GM23338 (cell line): Measurements from ENCODE around the gene SCG2. TPM values are rescaled to one million over a fixed set of nuclear protein-coding genes. Genes with fewer than 3 reads are reported as not detected.

Experiments
- ATAC-seq: fragments of 200-7000 bp; cut with Tn5 transposase; 3 replicates; pipeline ENCODE4 v1.9.1; 2020
- DNase-seq: peaks from one replicate; pipeline ENCODE4 v3.0.0-alpha.2; 2015; ENCODE audit warnings: low spot score
- H2AFZ ChIP-seq: fragments of 200-600 bp; sonication (generic); 2 replicates; pipeline ENCODE4 v1.8.0; 2016; ENCODE audit warnings: antibody characterized with exemption, mild to moderate bottlenecking, moderate library complexity
- H3F3A ChIP-seq: fragments of 200-600 bp; sonication (generic); replicated peaks from 2 replicates; pipeline ENCODE4 v1.8.0; 2017; ENCODE audit warnings: antibody characterized with exemption, mixed run types, low read depth
- H3K27ac ChIP-seq: fragments of 200-600 bp; sonication (generic); 2 replicates; pipeline ENCODE4 v1.6.1; 2016; ENCODE audit warnings: low read depth
- H3K27me3 ChIP-seq: fragments of 200-600 bp; sonication (generic); 2 replicates; pipeline ENCODE4 v1.8.0; 2016; ENCODE audit warnings: mild to moderate bottlenecking, mixed run types, moderate library complexity; ENCODE audit not compliant: insufficient read depth
- H3K36me3 ChIP-seq: fragments of 200-600 bp; sonication (generic); 2 replicates; pipeline ENCODE4 v1.8.0; 2016; ENCODE audit warnings: mild to moderate bottlenecking; ENCODE audit not compliant: insufficient read depth
- H3K4me1 ChIP-seq: fragments of 200-600 bp; sonication (generic); 2 replicates; pipeline ENCODE4 v1.8.0; 2016; ENCODE audit warnings: mild to moderate bottlenecking, moderate library complexity; ENCODE audit not compliant: insufficient read depth
- H3K4me2 ChIP-seq: fragments of 200-600 bp; sonication (generic); 2 replicates; pipeline ENCODE4 v1.7.1; 2017; ENCODE audit warnings: mixed run types
- H3K4me3 ChIP-seq: fragments of 200-600 bp; sonication (generic); 2 replicates; pipeline ENCODE4 v1.6.1; 2016; ENCODE audit warnings: mixed run types
- H3K79me2 ChIP-seq: fragments of 200-600 bp; sonication (generic); replicated peaks from 2 replicates; pipeline ENCODE4 v1.8.0; 2017; ENCODE audit warnings: mild to moderate bottlenecking; ENCODE audit not compliant: insufficient read depth
- H3K9me2 ChIP-seq: fragments of 200-600 bp; sonication (generic); 2 replicates; pipeline ENCODE4 v1.8.0; 2017; ENCODE audit not compliant: insufficient read depth
- H4K20me1 ChIP-seq: fragments of 200-600 bp; sonication (generic); replicated peaks from 2 replicates; pipeline ENCODE4 v1.8.0; 2017; ENCODE audit warnings: mild to moderate bottlenecking; ENCODE audit not compliant: insufficient read depth
- H3K27ac Mint-ChIP-seq: 2 replicates; pipeline ENCODE4 v1.8.0; 2020; ENCODE audit warnings: inconsistent platforms, mild to moderate bottlenecking, moderate library complexity, mixed read lengths
- H3K27me3 Mint-ChIP-seq: 3 replicates; pipeline ENCODE4 v1.8.0; 2022; ENCODE audit warnings: low read depth, mild to moderate bottlenecking, moderate library complexity, mixed read lengths, inconsistent platforms; ENCODE audit not compliant: insufficient read depth, poor library complexity
- H3K36me3 Mint-ChIP-seq: 3 replicates; pipeline ENCODE4 v1.8.0; 2021; ENCODE audit warnings: low read depth, mild to moderate bottlenecking, inconsistent platforms, moderate library complexity, mixed read lengths
- H3K4me1 Mint-ChIP-seq: 3 replicates; pipeline ENCODE4 v1.8.0; 2020; ENCODE audit warnings: mild to moderate bottlenecking, inconsistent platforms, mixed read lengths
- H3K4me3 Mint-ChIP-seq: 3 replicates; pipeline ENCODE4 v1.8.0; 2021; ENCODE audit warnings: moderate library complexity, mild to moderate bottlenecking, inconsistent platforms, mixed read lengths
- H3K9me3 Mint-ChIP-seq: 3 replicates; pipeline ENCODE4 v1.8.0; 2020; ENCODE audit warnings: moderate library complexity, mild to moderate bottlenecking, inconsistent platforms, mixed read lengths
- CREB1 ChIP-seq: fragments of 250-450 bp; sonication (Bioruptor Pico); IDR thresholded peaks from 2 replicates; pipeline ENCODE4 v1.5.0; 2020; ENCODE audit warnings: low read depth, mild to moderate bottlenecking, moderate library complexity
- EZH2 ChIP-seq: fragments of 200-600 bp; sonication (generic); IDR thresholded peaks from one replicate; pipeline ENCODE4 v1.8.0; 2017; ENCODE audit warnings: antibody characterized with exemption, mild to moderate bottlenecking, low read depth; ENCODE audit not compliant: unreplicated experiment
- EZH2phosphoT487 ChIP-seq: fragments of 200-600 bp; sonication (generic); IDR thresholded peaks from one replicate; pipeline ENCODE4 v1.8.1; 2018; ENCODE audit warnings: antibody characterized with exemption; ENCODE audit not compliant: unreplicated experiment
- JUNB ChIP-seq: IDR thresholded peaks from one replicate; pipeline ENCODE4 v1.6.1; 2016; ENCODE audit warnings: antibody characterized with exemption; ENCODE audit not compliant: unreplicated experiment
- NANOG ChIP-seq: IDR thresholded peaks from 2 replicates; pipeline ENCODE4 v1.6.1; 2016; ENCODE audit warnings: antibody characterized with exemption, borderline replicate concordance
- POLR2AphosphoS5 ChIP-seq: IDR thresholded peaks from 2 replicates; pipeline ENCODE4 v1.6.1; 2016; ENCODE audit warnings: antibody characterized with exemption, low read depth
- REST ChIP-seq: IDR thresholded peaks from one replicate; pipeline ENCODE4 v1.6.1; 2018; ENCODE audit warnings: antibody characterized with exemption; ENCODE audit not compliant: unreplicated experiment
- STAT1 ChIP-seq: IDR thresholded peaks from one replicate; pipeline ENCODE4 v1.6.1; 2016; ENCODE audit warnings: antibody characterized with exemption; ENCODE audit not compliant: unreplicated experiment
- ZNF114 ChIP-seq: fragments of 250-450 bp; sonication (Bioruptor Pico); IDR thresholded peaks from 2 replicates; pipeline ENCODE4 v1.5.0; 2020; ENCODE audit warnings: mild to moderate bottlenecking, moderate library complexity
- ZNF331 ChIP-seq: fragments of 250-450 bp; sonication (Bioruptor Pico); IDR thresholded peaks from 2 replicates; pipeline ENCODE4 v1.5.0; 2020; ENCODE audit warnings: low read depth, mild to moderate bottlenecking, moderate library complexity
- polyA plus RNA-seq: library from polyadenylated mRNA; unstranded; fragments of >200 nt; fragmentation: Nextera tagmentation; extraction: Ambion mirVana; gene quantifications from 2 replicates; pipeline ENCODE4 v1.2.1, GENCODE V29; 2016
- total RNA-seq: library from RNA; depleted of rRNA; stranded (reverse); fragments of >200 nt; shearing (Covaris generic); gene quantifications from 2 replicates; pipeline ENCODE4 v1.2.3, GENCODE V29; 2014
- TF ChIP-seq, protein P1 (sequence below): IDR thresholded peaks from 2 replicates; pipeline ENCODE4 v1.6.1; 2016; ENCODE audit warnings: antibody characterized with exemption
- TF ChIP-seq, protein P2 (sequence below): fragments of 250-450 bp; sonication (Bioruptor Pico); IDR thresholded peaks from 2 replicates; pipeline ENCODE4 v1.5.0; 2020; ENCODE audit warnings: mild to moderate bottlenecking, moderate library complexity
- TF ChIP-seq, protein P3 (sequence below), 2 experiments: fragments of 200-600 bp in 1 of 2; sonication (generic) in 1 of 2; conservative IDR thresholded peaks; 2 replicates each; pipeline versions ENCODE4 v1.5.1 to v1.6.1; 2016 to 2017; ENCODE audit warnings: antibody characterized with exemption in 2 of 2, low read depth in 2 of 2, mild to moderate bottlenecking in 2 of 2, moderate library complexity in 1 of 2

Gene SCG2
- total and polyA plus RNA-seq, 2 experiments from 2014 or later: 0.18 to 0.31 TPM

DNA sequence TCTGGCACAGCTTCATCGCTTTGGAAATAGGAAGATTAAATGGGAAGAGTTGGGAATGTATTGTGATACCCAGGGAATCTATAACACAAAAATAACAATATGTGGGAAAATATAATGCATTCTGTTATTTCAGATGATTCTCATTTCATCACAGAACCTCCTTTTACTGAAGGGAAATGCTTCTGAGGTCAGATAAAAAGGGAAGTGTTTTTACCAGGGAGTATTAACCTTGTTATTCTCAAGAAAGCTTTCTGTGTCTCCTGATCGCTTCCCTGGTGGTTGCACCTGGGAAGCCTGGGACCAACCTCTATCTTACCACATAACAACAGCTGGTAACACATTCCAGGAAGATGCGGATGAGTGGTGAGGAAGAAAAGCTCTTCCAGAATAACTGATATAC, 47.2 kb downstream of the SCG2 start:
- H3K4me3 ChIP-seq: no peak overlapping the region
- no peaks in the 10 kb centered on the region for H3K27me3 Mint-ChIP-seq
- H3K36me3 Mint-ChIP-seq: no peaks in the 10 kb centered on the region
- H3K79me2 ChIP-seq: no peaks in the 10 kb centered on the region
- TF ChIP-seq, protein P1, sequence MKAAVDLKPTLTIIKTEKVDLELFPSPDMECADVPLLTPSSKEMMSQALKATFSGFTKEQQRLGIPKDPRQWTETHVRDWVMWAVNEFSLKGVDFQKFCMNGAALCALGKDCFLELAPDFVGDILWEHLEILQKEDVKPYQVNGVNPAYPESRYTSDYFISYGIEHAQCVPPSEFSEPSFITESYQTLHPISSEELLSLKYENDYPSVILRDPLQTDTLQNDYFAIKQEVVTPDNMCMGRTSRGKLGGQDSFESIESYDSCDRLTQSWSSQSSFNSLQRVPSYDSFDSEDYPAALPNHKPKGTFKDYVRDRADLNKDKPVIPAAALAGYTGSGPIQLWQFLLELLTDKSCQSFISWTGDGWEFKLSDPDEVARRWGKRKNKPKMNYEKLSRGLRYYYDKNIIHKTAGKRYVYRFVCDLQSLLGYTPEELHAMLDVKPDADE: no peak
- no peak for TF ChIP-seq EZH2
- TF ChIP-seq ZNF331 (CRISPR knock-in tag): no peak
- no peak for TF ChIP-seq STAT1
- no peak for TF ChIP-seq NANOG
- TF ChIP-seq EZH2phosphoT487: no peak
- no peak for TF ChIP-seq POLR2AphosphoS5
- TF ChIP-seq, protein P2, sequence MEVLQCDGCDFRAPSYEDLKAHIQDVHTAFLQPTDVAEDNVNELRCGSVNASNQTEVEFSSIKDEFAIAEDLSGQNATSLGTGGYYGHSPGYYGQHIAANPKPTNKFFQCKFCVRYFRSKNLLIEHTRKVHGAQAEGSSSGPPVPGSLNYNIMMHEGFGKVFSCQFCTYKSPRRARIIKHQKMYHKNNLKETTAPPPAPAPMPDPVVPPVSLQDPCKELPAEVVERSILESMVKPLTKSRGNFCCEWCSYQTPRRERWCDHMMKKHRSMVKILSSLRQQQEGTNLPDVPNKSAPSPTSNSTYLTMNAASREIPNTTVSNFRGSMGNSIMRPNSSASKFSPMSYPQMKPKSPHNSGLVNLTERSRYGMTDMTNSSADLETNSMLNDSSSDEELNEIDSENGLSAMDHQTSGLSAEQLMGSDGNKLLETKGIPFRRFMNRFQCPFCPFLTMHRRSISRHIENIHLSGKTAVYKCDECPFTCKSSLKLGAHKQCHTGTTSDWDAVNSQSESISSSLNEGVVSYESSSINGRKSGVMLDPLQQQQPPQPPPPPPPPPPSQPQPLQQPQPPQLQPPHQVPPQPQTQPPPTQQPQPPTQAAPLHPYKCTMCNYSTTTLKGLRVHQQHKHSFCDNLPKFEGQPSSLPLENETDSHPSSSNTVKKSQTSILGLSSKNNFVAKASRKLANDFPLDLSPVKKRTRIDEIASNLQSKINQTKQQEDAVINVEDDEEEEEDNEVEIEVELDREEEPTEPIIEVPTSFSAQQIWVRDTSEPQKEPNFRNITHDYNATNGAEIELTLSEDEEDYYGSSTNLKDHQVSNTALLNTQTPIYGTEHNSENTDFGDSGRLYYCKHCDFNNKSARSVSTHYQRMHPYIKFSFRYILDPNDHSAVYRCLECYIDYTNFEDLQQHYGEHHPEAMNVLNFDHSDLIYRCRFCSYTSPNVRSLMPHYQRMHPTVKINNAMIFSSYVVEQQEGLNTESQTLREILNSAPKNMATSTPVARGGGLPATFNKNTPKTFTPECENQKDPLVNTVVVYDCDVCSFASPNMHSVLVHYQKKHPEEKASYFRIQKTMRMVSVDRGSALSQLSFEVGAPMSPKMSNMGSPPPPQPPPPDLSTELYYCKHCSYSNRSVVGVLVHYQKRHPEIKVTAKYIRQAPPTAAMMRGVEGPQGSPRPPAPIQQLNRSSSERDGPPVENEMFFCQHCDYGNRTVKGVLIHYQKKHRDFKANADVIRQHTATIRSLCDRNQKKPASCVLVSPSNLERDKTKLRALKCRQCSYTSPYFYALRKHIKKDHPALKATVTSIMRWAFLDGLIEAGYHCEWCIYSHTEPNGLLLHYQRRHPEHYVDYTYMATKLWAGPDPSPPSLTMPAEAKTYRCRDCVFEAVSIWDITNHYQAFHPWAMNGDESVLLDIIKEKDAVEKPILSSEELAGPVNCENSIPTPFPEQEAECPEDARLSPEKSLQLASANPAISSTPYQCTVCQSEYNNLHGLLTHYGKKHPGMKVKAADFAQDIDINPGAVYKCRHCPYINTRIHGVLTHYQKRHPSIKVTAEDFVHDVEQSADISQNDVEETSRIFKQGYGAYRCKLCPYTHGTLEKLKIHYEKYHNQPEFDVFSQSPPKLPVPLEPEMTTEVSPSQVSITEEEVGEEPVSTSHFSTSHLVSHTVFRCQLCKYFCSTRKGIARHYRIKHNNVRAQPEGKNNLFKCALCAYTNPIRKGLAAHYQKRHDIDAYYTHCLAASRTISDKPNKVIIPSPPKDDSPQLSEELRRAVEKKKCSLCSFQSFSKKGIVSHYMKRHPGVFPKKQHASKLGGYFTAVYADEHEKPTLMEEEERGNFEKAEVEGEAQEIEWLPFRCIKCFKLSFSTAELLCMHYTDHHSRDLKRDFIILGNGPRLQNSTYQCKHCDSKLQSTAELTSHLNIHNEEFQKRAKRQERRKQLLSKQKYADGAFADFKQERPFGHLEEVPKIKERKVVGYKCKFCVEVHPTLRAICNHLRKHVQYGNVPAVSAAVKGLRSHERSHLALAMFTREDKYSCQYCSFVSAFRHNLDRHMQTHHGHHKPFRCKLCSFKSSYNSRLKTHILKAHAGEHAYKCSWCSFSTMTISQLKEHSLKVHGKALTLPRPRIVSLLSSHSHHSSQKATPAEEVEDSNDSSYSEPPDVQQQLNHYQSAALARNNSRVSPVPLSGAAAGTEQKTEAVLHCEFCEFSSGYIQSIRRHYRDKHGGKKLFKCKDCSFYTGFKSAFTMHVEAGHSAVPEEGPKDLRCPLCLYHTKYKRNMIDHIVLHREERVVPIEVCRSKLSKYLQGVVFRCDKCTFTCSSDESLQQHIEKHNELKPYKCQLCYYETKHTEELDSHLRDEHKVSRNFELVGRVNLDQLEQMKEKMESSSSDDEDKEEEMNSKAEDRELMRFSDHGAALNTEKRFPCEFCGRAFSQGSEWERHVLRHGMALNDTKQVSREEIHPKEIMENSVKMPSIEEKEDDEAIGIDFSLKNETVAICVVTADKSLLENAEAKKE (CRISPR knock-in tag): no peak
- TF ChIP-seq REST: no peak
- TF ChIP-seq CREB1 (CRISPR knock-in tag): no peak
- TF ChIP-seq JUNB: no peak
- TF ChIP-seq, protein P3, sequence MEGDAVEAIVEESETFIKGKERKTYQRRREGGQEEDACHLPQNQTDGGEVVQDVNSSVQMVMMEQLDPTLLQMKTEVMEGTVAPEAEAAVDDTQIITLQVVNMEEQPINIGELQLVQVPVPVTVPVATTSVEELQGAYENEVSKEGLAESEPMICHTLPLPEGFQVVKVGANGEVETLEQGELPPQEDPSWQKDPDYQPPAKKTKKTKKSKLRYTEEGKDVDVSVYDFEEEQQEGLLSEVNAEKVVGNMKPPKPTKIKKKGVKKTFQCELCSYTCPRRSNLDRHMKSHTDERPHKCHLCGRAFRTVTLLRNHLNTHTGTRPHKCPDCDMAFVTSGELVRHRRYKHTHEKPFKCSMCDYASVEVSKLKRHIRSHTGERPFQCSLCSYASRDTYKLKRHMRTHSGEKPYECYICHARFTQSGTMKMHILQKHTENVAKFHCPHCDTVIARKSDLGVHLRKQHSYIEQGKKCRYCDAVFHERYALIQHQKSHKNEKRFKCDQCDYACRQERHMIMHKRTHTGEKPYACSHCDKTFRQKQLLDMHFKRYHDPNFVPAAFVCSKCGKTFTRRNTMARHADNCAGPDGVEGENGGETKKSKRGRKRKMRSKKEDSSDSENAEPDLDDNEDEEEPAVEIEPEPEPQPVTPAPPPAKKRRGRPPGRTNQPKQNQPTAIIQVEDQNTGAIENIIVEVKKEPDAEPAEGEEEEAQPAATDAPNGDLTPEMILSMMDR (conservative IDR thresholded peaks at IDR 0.05; ENCODE audit: low read depth in 2 of 2): no peak
- no peak for TF ChIP-seq ZNF114
- H3K27ac ChIP-seq: no peak overlapping the region
- H3K4me1 Mint-ChIP-seq: peaks cover 3% of the 10 kb centered on the region
- H4K20me1 ChIP-seq: no peaks in the 10 kb centered on the region
- DNase-seq (peak; percentile 5), ATAC-seq (no peak)
- H3K36me3 ChIP-seq: no peaks in the 10 kb centered on the region
- no peak overlapping the region for H3K4me3 Mint-ChIP-seq
- no peak overlapping the region for H3K4me2 ChIP-seq
- H3F3A ChIP-seq: no peaks in the 10 kb centered on the region
- H3K9me3 Mint-ChIP-seq: no peaks in the 10 kb centered on the region
- no peaks in the 10 kb centered on the region for H3K4me1 ChIP-seq
- no peaks in the 10 kb centered on the region for H3K9me2 ChIP-seq
- H3K27me3 ChIP-seq: no peaks in the 10 kb centered on the region
- no peak overlapping the region for H2AFZ ChIP-seq
- H3K27ac Mint-ChIP-seq: no peak overlapping the region
